ENCODE data around the gene PPM1K.

- TF ChIP-seq POLR2A (IDR thresholded peaks at IDR 0.05; ENCODE audit: low read depth, low read length): no peak
- no peak for TF ChIP-seq POLR2AphosphoS5 (IDR thresholded peaks at IDR 0.05; ENCODE audit: low read depth, low read length)
- no peak for TF ChIP-seq TAF1 (IDR thresholded peaks at IDR 0.05; ENCODE audit: borderline replicate concordance, low read depth, low read length)
These were observed 20.0 kb downstream of the PPM1K start for GRCh38 chr4:88264336-88264735.
